HG03439 (cell line): Measurements from ENCODE around the gene STRC.
"Not testable (repeated sequence)": the region's sequence is repeated elsewhere in the genome, so short reads cannot be mapped to it uniquely, and the experiment has no call there.

ENCODE experiments used
- ATAC-seq: cut with Tn5 transposase; IDR thresholded peaks from one replicate; pipeline ENCODE4 v1.9.1; 2021; ENCODE audit warnings: mild to moderate bottlenecking, moderate library complexity; ENCODE audit not compliant: unreplicated experiment

STRC gene

DNA sequence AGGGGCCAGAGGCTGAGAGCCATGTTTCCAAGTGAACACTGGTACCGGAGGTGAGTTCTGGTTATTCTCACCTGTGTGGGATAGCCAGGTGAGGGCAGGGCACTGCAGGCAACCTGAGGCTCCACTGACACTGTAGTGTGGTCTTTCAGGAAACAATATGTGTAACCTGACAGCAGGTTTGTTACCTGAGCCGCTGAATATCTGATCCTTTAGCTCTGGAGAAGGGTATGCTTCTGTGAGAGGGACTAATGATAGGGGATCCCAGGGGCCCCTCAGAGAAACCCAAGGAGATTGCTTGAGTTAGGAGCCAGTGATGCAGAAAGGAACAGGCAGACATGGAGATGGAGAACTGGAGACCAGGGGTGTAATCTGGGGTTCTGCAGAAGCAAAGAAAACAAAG, at the start of gene STRC:
Gene STRC, minus strand, starts transcription at position 101 of the 400 bp plus-strand sequence. Its CDS starts 78 bp downstream, at position 23.
- ATAC-seq = not testable (repeated sequence)

DNA sequence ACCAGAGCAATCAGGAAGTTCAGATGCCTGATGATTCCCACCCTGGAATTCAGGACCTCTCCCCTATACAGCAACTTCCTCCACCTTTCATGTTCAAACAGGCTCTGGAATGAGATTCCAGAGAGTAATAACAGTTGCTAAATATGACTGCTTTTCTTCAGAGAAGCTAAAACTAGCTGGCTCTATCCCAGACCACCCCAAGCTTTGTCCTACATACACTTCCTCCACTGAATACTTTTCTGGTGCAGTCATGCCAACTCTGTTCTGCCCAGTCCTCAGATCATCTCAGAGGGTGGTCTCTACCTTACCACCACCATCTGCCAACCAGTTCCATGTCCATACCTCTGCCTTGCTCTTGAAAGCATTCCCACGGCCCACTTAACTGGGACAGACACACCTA, 47.6 kb upstream of the STRC start:
- ATAC-seq = not testable (repeated sequence)

DNA sequence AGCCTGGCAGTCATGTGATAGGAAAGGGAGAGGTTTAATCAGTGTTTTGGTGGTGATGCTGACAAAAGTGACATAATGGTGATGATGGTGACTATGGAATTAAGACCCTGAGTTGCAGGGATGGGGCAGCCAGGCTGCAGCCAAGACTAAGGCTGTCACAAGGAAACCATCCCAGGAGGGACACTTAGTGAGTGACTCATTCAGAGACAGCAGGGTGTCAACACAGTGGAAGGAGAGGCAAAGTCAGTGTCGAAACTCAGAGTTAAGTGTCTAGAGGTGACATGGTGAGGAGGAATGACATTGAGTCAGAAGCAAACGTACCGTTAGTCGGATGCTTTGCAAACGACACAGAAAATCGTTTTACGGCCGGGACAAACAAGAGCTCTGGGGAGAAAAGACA, 44.7 kb upstream of the STRC start:
- not testable (repeated sequence) for ATAC-seq

DNA sequence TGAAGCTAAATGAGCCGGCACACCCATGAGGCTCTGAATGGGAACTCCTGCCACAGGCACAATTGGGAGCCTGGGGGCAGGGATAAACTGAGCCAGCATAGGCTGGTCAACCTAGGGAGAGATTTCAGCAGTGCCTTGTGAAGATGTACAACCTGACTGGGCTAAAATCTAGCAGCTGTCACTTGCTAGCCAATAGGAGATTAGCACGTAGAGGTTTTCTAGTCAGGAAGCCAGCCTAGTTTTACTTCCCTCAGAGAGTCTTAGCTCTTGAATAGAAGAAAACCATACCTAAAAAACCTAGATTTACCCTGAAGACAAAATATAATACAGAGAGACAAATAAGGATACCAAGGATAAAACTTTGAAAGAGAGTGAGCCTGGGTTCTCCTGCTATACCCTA, 43.7 kb upstream of the STRC start:
- not testable (repeated sequence) for ATAC-seq

DNA sequence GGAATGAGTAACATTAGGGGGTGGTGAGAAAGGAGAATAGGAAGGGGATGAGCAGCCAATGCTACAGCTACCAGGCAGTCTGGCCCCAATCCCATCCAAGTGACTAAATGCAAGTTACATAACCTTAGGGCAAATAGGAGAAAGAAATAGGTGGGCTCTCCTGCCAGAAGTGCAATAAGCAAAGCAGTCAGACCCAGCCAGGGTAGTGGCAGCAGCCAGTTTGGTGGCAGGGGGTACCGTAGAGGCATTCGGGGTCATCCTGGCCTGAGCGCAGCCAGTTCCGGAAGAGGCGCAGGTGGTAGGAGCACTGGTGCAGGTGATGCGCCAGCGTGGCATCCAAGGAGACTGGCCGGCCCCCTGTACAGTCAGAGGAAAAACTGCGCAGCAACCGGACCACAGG, 41.1 kb upstream of the STRC start:
- ATAC-seq = not testable (repeated sequence)

DNA sequence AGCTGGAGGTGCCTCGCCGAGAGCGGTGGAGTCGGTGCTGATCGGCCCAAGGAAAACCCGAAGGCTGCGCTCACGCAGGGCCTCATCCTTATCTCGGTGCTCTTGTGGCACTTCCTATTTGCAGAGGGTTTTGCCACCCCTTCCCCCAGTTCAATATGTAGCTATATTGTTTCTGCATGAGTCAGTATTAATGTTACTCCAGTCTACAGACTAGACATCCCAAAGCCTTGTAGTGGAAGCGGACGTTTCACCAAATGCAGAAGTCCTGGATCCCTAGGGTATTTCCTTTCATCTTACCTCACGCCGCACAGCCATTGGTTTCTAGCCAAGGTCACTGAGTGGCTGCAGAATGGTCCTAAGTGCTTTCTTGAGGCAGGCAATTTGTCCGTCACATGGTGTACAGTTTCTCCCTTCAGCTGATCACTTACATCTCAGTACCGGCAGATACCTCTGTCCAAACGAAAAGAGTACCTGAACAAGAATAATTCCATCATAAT, 30.9 kb upstream of the STRC start:
- not testable (repeated sequence) for ATAC-seq

DNA sequence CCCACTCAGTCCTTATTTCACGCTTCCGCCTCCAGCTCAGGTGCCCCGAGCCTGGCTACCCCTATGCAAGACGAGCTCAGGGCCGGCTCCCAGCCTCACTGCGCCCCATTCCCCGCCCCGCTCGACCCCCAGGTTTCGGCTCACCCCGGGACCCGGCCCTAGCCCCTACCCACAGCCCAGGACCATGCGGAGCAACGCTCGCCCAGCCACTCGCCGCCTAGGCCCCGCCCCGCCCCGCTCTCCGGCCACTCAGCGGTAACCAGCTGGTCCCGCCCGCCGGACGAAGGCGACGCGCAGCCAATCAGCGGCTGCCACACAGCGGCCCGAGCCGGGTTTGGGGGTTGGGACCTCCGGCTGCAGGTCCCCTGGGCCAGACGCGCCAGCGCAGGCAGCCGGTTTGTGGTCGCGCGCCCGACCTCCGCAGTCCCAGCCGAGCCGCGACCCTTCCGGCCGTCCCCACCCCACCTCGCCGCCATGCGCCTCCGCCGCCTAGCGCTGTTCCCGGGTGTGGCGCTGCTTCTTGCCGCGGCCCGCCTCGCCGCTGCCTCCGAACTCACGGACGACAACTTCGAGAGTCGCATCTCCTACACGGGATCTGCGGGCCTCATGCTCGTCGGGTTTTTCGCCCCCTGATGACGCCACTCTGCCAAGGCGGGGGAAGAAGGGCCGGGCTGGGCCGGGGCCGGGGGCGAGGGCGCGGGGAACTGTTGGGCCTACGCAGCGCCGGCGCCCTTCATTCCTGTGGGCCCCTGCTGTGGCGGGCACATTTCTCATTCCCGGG, 30.2 kb upstream of the STRC start, which contains the start of gene CATSPER2:
Gene CATSPER2, minus strand, starts transcription at position 196 of the 781 bp plus-strand sequence. CDS start 783 bp downstream, outside the sequence.
- no peak for ATAC-seq

DNA sequence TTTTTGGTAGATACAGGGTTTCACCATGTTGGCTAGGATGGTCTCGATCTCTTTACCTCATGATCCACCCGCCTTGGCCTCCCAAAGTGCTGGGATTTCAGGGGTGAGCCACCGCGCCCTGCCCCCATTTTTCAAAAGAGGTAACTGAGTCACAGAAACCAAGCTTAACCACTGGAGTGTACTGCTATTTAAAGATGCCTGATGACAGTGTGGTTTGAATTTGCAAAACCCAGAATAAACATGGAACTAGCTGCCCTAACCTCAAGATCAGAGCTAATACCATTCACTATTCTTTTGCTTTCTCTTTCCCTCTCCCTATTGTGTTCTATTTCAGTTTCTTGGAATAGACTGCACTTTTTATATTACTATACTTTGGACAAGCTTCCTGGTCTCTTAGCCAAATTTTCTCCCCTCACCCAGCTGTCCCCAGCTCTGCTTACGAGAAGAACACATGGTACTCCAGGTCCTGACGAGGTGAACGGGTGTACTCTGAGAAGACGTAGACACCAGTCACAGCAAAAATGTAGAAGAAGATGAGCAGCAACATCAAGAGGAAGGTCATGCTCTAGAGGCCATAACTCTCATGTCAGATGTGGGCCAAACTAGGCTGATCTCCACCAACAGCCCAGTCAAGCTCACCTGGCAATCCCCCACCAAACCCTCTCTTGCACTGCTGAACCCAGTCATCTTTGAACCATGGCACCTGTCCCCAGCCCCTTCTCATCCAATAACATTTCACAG, 20.0 kb upstream of the STRC start:
- not testable (repeated sequence) for ATAC-seq

DNA sequence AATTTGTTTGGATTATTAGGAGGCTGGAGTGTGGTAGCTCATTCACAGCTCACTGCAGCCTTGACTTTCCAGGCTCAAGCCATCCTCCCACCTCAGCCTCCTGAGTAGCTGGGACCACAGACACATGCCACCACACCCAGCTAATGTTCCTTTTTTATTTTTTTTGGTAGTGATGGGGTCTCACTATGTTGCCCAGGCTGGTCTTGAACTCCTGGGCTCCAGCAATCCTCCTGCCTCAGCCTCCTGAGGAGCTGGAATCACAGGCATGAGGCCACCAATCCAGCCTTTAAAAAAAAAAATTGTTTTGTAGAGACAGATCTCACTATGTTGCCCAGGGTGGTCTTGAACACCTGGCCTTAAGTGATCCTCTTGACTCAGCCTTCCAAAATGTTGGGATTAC, 8.3 kb upstream of the STRC start:
- not testable (repeated sequence) for ATAC-seq

DNA sequence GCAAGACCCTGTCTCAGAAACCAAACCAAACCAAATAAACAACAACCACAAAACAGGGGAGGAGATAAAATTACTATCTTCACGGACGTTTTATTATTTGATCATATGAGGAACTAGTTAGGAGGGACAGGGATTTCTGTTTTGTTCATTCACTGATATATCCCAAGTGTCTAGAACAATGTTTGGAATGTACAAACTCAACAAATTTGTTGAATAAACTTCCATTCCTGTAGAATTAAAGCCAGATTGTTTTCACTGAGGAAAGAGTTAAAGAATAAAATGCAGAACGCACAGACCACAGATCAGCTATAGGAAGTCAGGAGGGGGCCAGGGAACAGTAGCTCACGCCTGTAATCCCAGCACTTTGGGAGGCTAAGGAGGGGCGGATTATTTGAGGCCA, 6.5 kb upstream of the STRC start:
- ATAC-seq = no peak

DNA sequence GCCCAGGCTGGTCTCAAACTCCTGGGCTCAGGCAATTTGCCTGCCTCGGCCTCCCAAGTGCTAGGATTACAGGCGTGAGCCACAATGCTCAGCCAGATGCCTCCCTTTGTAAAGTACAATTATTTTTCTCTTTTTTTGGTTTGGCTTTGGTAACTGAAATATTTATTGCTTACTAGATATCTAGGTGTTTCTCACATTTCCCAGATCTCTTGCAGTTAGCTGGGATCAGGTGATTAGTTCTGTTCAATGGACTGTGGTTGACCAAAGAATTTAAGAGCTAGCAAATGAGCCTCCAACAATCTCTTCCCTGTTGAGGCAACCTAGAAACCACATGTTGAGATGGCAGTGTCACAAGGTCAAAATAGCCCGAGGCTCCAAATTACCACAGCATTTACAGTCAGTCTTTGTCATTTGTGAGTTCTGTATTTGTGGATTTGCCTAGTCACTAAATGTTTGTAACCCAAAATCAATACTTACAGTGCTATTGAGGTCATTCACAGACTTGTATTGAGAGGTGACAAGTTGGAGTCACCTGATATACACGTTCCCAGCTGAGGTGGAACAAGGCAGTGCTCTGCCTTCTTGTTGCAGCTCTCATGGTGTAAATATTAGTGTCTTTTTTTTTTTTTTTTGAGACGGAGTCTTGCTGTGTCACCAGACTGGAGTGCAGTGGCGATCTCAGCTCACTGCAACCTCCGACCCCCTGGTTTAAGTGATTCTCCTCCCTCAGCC, 3.6 kb upstream of the STRC start:
- not testable (repeated sequence) for ATAC-seq

DNA sequence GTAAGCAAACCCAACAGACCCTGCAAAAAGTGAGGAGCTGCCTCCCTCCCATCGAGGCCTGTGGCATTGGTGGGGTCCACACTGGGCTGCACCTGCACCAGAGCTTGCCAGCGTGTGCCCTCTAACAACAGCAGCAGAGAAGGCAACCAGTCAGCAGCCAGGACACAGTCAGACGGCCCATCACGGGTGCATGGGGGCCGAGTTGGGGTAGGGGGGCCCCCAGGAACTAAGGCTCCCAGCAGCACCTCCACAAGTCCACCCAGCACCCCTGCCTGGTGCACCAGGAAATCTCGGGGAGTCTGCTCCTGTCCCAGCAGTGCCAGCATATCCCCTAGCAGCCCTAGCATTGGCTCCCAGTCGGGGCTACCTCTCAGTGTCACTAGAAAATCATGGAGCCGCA, 850 bp downstream of the STRC start:
- not testable (repeated sequence) for ATAC-seq

DNA sequence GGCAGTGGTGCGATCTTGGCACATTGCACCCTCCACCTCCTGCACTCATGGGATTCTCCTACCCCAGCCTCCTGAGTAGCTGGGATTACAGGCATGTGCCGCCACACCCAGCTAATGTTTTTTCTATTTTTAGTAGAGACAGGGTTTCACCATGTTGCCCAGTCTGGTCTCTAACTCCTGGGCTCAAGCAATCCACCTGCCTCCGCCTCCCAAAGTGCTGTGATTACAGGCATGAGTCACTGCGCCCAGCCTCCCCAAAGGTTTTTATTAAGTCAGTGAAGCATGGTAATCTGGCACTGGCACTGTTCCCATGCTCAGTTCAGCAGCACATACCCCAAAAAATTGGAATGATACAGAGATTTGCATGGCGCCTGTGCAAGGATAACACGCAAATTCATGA, 16.4 kb downstream of the STRC start:
- ATAC-seq = not testable (repeated sequence)

DNA sequence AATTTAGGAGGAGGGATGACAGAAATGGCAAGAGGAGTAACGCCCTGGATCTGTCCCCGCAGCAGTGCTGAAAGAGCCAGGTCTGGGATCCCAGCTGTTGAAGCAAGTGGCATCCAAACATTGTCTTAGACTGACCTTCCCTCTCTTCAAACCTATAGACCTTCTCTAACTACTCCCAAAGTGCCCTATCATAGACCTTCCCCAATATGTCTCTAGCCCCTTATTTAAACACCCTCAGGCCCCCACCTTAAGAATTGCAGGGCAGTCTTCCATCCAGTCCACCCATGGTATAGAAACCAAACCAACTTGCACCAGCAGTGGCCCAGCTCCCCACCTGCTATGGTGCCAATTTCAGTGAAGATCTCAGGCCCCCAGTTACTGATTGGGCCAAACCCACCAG, 18.4 kb downstream of the STRC start:
- ATAC-seq = not testable (repeated sequence)

DNA sequence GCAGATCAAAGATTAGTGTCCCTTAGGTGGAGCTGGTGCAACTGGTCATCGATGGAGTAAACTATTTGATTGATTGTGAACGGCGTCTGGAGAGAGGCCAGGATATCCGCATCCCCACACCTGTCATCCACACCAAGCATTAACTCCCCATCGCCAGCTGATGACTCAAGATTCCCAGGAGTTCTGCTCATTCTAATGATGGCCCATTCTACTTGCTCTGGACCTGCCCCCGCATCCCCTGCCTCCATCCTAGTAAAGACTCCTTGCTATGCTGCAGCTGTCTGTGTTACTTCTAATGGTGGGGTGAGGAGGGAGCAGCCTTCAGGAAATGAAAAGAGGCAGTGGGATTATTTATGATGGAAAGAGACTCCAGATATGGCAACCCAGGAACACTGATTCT, 19.5 kb downstream of the STRC start:
- ATAC-seq = not testable (repeated sequence)

DNA sequence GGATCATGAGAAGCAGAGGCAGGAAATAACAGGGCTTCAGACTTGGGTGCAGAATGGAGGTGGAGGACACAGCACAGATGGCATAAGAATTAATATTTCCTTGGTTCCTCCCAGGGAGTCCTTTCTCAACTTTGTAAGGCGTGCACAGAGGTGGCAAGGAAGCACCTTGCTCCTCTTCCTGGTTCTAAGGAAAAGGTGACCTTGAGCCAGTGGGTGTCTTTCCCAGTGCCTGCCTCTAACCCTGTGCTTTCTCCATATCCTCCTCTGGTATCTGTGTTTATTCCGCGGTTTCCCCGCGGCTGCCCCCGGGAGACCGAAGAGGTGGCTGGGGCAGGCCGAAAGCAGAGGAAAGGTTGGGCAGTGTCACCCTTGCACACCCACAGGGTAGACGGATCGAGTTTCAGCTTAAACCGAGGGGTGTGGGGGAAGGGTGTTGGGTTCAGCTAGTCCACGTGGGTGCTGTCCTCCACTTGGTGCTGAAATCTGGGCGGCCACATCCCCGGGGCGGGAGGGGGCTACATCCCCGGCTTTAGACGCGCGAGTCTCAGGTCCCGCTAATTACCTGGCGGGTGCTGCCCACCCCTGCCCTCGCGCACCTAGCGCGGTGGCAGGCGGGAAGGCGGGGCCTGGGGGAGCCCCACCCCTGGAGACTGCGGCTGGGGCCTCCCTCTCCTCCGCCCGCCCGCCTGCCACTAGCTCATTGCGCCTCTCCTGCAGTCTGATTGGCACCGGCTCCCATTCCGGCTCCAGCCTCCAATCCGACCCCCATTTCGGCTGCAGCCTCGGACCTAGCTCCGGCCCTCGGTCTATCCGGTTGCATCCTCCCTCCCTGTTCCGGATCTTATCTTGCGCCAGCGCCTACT, 25.0 kb downstream of the STRC start, which contains the start of gene CKMT1B:
Gene CKMT1B, plus strand, starts transcription at position 700 of the 863 bp plus-strand sequence. CDS start 192 bp downstream, outside the sequence.
- not testable (repeated sequence) for ATAC-seq

DNA sequence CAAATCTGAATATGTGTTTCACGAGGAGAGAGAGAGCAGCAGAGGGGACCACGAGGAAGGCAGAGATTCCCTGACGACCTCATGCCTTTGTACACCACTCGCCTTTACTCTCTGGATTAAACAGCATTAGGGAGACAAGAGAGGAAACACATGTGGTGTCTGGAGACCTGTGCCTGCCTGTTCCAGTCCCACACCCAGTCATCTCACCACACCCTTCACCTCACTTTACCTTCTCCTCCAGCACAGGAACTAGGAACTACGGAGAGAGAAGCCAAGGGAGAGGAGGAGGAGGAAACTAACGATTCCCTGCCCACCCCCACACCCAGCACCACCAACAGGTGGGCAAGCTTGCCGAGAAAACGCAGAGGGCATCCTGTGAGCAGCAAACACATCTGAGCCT, 25.8 kb downstream of the STRC start:
- not testable (repeated sequence) for ATAC-seq

DNA sequence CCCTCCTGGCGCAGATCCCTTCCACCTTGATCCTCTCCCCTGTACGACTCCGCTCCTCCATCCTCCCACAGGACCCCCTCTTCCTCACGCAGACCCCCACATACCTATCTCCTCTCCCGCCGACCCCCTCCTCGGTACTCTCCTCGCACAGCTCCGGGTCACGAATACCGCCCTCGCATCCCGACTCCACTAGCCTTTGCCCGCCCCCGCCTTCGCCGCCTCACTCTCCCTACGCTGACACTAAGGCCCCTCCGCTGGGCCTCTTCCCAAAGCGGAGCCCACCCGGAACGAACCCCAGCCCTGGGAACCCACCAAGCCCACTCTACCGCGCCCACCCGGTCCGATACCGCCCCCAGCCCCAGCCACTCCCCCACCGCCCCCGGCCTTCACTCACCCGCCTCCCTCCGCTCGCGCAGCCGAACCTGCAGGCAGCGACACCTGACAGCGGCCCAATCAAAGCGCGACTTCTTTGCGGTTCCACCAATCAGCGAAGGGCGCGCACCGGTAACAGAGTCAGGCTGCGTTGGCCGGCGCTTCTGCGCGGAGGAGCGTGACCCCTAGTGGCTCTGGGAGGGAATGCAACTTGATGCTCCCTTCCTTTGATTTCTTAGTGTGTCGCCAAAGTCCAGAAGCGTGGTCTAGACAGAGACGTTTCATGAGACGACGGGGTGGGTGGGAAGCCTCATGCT, 28.7 kb downstream of the STRC start, which contains the start of gene PPIP5K1:
Gene PPIP5K1, minus strand, starts transcription at position 431 of the 689 bp plus-strand sequence. CDS start 5,704 bp downstream, outside the sequence.
- peak; percentile 99 for ATAC-seq

DNA sequence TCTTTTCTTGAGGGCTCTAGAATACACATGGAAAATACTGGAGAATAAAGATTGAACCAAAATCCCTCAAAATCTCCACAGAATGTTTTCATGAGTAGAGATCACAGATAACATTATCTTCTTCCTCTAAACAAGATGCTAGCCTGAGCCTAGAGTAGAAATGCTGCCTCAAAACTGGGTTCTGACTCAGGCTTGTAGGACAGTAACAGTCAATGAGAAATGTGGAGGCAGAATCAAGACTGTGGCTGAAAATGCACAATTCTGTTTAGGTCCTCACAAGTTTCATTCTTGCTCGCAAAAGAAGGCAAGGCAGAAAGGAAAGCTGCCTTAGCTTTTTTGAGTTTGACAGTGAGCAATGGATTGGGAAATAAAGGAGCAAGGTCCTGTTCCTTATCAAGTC, 44.0 kb downstream of the STRC start:
- ATAC-seq = not testable (repeated sequence)
